Muscle of back (tissue), 11 donors: ENCODE measurements around the gene SETBP1. TPM values are rescaled to one million over a fixed set of nuclear protein-coding genes. Genes with fewer than 3 reads are reported as not detected.

Source experiments
- DNase-seq, 3 donors: peaks; one replicate each; pipeline versions ENCODE4 v3.0.0 to v3.0.0-alpha.2; 2013
- polyA plus RNA-seq, 10 donors: library from polyadenylated mRNA; unstranded; fragments of 120-200 nt; gene quantifications; one replicate each; pipeline ENCODE4 v1.2.1, GENCODE V29; 2013; ENCODE audit not compliant: insufficient read length in 10 of 10

Gene SETBP1
- polyA plus RNA-seq, 10 donors: 13.6 to 21.3 (median 16.0) TPM

DNA sequence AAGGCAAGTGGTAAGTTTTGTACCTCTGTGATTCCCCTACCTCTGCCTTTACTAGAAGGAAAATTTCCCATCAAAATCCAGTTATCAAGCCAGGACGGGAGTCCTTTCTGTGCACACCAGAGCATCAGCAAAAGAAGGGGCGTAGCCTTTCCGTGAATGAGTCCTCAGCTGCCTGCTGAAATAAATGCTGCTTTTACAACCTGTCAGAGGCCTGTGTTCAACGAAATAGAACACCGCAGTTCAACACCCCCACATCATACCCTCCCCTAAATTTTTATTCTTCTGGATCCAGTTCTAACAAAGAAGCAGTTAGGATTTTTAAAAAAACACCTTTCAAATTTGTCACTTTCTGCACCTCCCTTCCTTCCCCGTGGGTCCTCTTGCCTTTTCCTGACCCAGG, 135.8 kb downstream of the SETBP1 start:
- no peak for DNase-seq

GRCh38 chr18:44817831-44818473, 137.3 kb downstream of the SETBP1 start:
- DNase-seq: no peak

DNA sequence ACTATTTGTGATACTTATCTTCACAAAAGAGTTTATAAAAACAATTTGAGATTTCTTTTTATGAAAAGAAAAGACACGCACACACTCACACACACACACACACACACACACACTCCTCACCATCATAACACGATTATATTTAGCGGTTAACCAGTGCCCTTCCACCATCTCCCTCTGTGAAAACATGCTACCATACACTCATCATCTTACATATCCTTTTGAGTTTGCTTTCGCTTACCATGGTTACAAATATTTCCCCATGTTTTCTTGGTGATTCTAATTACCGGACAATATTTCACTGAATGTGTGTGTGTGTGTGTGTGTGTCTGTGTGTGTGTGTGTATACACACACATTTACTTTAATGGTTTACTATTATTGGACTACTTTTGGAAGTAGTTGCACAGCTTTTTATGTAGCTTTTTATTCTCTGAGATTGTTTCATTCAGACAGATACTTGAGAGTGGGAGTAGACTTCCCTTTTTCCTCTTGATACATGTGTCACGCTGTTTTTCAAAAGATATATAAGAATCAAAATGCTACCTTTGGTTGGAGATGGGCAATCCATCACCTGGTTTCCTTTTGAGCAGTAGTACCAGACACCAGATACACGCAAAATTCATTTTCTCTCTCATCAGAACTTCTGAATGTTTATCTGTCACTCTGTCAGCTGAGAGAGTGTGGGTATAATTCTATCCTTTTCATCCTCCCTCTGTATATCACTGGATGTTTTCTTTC, 138.1 kb downstream of the SETBP1 start:
- DNase-seq: no peak

- DNase-seq: peak in 2 of 3 donors; percentile 41 to 42
These were observed 139.3 kb downstream of the SETBP1 start for GRCh38 chr18:44819944-44820510.

GRCh38 chr18:44821924-44822323, 141.2 kb downstream of the SETBP1 start:
- DNase-seq: no peak

- DNase-seq: no peak
These were observed 142.6 kb downstream of the SETBP1 start for GRCh38 chr18:44823286-44823685.

DNA sequence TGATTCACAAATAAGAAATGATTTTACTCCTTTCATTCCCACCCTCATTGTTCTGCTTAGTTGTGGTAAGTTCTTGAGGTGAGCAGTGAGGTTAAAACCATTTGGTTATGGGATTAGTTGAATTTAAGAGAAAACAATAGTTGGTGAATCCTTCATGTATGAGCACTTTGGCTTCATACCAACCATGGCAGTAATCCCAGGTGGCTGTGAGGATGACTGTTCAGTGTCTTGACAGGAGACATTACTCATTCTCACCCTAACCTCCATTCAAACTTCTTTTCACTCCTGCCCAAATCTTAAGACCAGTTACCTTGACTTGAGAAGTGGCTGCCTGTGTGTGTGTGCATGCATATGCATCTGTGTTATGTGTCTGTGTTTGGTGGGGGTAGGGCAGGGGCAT, 143.1 kb downstream of the SETBP1 start:
- peak in 1 of 3 donors; percentile 48 for DNase-seq

DNA sequence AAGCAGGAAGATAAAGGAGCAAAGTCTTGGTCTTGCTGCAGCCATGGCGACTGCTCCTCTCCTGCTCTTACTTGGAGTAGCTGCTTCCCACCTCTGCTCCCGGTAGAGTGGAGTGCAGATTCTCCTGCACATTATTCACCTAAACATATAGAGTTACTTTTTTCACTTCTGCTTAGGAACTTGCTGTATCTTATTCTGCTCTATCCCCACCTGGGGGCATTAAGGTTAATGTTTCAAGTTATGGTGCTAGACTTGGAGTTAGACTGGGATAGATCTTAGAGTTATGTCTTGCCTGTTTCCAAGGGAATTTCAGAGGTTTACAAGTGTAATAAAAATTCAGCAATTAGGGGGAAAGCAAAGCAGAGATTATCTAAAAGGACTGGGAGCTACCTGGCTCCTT, 144.2 kb downstream of the SETBP1 start:
- no peak for DNase-seq

DNA sequence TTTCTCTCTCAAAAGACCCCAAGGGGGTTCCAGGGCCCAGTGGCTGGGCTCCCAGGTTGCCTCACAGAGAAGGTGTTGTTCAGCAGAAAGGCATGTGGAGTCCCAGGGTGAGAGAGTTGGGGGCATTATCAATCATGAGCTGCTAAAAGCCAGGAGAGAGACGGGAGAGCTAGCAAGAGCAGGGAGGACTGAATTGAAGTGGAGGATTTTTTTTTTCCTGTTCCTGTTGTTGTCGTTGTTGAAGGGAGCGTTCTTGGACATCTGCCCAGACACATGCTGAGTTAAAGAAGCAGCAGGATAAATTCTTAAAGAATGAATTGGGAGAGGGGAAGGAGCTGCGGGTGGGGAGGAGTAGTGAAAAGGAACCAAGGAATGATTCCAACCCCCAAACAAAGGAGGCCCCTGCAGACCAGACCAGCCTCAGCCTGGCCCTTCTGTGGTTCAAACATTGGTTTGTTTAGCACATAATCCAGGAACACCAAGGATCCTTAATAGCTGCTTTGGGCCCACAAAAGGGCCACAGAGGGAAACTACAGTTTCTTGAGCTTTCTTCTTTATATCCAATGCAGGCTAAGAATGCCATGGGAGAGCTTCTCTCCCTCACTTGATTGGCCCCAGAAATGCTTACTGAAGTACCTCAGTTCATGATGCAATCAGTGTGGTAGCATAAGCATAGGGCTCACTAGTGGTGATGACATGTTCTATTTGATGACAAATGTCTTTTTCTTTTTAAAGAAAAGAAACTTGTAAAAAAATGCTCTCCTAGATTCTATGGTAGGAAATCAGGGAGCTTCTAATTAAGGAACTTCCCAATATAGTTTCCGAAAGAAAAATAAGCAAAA, 146.0 kb downstream of the SETBP1 start:
- peak; percentile 93 to 98 (median 95) for DNase-seq

DNA sequence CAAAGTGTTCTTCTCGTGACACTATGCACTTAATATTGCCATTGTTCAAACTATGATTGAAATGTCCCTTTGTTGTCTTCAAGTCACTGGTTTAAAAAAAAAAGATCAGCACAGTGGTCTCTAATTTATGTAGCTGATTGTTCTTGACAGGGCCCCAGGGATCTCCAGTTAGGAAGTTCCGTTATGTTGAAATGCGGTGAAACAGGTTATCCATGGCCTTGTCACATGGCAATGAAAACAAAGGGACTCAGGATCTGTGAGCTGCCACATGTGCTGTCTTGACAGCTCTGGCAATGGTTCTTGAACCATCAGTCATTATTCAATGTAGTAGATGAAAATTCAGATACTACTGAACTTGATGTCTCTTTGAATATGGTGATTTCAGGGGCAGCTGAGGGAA, 147.4 kb downstream of the SETBP1 start:
- DNase-seq: no peak

- DNase-seq: peak; percentile 53 to 83 (median 56)
These were observed 149.9 kb downstream of the SETBP1 start for GRCh38 chr18:44830581-44830980.

DNA sequence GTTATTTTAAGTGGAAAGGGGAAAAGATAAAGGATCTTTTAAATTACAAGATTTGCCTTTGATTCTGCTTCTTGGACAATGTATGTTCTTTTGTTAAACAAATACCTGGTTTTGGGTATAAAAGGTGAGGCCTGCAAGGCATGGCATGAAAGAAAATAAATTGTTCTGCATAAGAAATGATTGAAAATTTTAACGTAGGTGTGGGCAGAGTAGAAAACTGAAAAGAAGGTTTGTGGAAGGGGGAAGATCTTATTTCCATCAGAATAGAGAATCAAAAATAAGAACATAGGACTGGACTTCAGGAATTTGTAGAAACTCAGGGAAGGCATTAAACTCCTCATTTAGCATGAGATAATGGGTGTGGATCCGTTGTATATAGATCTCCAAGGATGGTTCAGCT, 153.1 kb downstream of the SETBP1 start:
- DNase-seq: no peak

GRCh38 chr18:44834867-44835469, 154.3 kb downstream of the SETBP1 start:
- no peak for DNase-seq

DNA sequence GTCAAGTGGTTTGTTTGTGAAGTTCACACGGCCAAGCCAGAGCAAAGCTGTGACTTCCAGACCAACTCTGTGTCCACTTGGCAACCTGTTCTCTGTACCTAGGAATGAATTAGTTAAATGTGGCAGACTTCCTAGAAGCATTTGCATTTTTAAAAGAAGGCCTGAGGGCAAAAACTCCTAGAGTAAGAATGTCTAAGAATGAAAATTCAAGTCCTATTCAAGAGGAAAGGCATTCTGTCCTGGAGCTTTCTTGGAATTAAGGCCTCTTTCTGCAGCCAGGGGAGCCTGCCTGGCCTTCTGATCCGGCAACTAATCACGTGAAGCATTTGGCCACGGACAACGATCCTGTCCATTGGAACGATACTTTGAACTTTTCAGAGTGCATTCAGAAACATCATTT, 155.0 kb downstream of the SETBP1 start:
- peak in 2 of 3 donors; percentile 64 to 82 for DNase-seq

DNA sequence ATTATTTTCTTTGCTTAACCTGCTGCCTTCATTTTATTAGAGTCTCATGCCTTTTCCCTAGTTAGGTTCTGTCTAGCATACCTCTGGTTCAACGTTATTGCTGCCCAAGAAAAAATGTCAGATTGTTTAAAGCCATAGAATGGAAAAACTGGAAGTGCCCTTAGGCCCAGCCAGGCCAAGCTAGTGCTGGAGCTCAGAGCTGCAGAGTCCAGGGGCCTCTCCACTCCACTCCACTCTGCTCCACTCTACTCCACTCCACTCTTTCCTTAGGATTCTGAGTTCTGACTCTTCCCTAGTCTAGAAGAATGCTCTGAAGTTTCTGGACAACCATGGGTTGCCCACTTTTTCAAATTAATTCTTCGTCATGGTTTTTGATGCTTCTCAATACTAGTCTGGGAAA, 155.6 kb downstream of the SETBP1 start:
- DNase-seq: no peak

DNA sequence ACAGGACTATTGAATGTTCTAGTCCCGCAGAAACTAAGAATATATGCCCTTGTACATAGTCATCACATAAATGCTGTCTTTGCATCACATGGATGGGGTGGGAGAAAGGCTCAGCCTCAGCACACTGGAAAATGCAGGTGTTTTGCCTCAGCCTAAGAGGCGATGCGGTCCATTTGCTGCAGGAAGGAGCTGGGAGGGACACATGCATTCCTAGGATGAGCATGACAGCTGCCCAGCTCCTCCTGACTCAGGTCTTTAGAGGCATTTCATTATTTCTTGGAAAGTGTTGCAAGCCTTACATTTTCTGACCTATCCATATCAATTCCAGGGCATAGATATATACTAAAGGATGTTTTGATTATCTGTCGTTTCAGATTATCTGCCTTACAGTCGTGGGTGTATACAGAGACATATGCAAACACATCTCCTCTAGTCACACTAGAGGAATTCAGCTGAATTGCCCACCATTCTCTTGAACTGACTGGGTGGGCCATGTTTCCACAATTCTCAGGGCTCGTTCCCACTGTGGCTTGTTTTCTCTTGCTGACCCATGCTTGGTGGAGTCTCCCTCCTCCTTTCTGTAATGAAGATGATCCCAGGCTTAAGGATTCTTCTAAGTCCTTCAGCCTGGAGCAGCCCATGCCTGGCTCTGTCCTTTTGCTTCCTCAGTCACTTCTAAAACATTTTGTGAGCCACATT, 156.9 kb downstream of the SETBP1 start:
- DNase-seq: no peak

DNA sequence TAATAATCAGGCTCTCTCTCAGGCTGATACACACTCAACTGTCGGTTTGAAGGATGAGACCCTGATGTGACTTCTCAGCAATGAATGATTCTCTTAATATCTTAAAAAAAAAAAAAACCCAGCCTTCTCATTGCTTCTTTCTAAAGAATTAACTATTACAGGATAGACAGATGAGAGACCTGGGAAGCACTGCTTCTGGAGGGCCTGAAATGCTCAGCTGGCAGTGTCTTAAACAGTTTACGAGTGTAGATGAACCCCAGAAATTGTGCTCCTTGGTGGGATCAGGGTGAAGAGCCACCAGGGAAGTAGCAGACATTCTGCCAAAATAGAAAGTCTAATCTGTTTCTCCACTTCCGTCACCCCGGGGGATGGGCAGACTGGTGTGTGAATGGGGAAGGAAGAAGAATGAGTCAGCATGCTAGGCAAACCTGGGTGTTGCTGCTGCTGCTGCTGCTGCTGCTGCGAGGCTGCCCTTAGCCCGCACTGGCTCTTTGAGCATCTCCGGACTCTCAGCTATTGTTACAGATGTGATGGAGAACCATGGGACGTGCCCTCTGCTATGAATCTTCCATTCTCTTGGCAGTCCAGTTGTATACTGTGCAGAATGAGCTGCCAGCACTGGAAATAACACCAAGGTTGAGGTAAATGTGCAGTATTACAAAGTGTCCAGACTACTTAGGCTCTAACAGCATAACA, 158.4 kb downstream of the SETBP1 start:
- peak in 1 of 3 donors; percentile 50 for DNase-seq

GRCh38 chr18:44840058-44840790, 159.5 kb downstream of the SETBP1 start:
- peak in 1 of 3 donors; percentile 63 for DNase-seq

- DNase-seq: no peak
These were observed 160.5 kb downstream of the SETBP1 start for GRCh38 chr18:44841221-44841620.
